BJ (cell line): ENCODE data around the gene THSD7B. TPM values are rescaled to one million over a fixed set of nuclear protein-coding genes. Genes with fewer than 3 reads are reported as not detected.

ENCODE experiments used
- CTCF ChIA-PET: fragments of 350-600 bp; formaldehyde crosslinking; extraction: SDS; loops from one replicate; lab custom pipeline; 2021; ENCODE audit warnings: antibody characterized with exemption, inconsistent platforms; lab: Yijun Ruan, JAX
- POLR2A ChIA-PET: fragments of 300-600 bp; sonication (Branson Sonifier 250); formaldehyde crosslinking; extraction: SDS; loops from one replicate; lab custom pipeline; 2021; ENCODE audit warnings: antibody characterized with exemption; lab: Charles Lee
- DNase-seq: peaks from one replicate; pipeline ENCODE4 v3.0.0-alpha.2; 2011; ENCODE audit warnings: low read depth
- H3K27me3 ChIP-seq: 2 replicates; pipeline ENCODE4 v1.6.0; 2011; ENCODE audit warnings: low read length; ENCODE audit not compliant: control insufficient read depth, insufficient read depth
- H3K36me3 ChIP-seq: 2 replicates; pipeline ENCODE4 v1.5.1; 2011; ENCODE audit warnings: low read length; ENCODE audit not compliant: control insufficient read depth, insufficient read depth
- H3K4me3 ChIP-seq: 2 replicates; pipeline ENCODE4 v1.5.1; 2011; ENCODE audit warnings: low read depth, mild to moderate bottlenecking, control low read depth, low read length
- polyA plus RNA-seq: library from polyadenylated mRNA; depleted of rRNA; stranded (reverse); fragments of >200 nt; gene quantifications from 2 replicates; pipeline ENCODE4 v1.2.3, GENCODE V29; 2011
- TF ChIP-seq, protein P1 (sequence below): IDR thresholded peaks from 2 replicates; pipeline ENCODE4 v1.5.1; 2011; ENCODE audit warnings: low read depth, mild to moderate bottlenecking, control low read depth, inconsistent platforms, low read length, moderate library complexity; ENCODE audit not compliant: insufficient read depth

Gene THSD7B
- polyA plus RNA-seq, 1 experiment: 0.13 TPM

DNA sequence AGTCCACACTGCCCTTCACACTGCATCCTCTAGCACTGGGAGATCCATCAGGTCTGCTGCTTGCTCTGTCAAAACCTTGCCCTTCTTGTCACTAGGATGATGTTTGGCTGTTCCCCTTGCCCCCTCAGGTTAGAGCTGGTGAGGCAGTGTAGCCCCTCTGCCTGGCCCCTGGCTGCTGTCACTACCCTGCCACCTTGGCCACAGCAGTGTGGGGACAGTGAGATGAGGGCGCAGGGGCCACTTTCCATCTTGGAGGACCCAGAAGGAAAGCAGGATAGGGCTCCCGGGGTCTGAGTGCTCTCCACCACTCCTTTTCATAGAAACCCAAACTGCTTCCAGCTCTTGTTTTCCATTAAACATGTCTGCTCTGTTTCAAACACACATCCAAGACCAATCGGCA, 19.9 kb downstream of the THSD7B start:
- DNase-seq: no peak
- POLR2A ChIA-PET: no interaction called here
- Histone ChIP-seq H3K27me3 (no peaks in the 10 kb centered on the region), H3K36me3 (no peaks in the 10 kb centered on the region), H3K4me3 (no peak overlapping the region)
- TF ChIP-seq, protein P1, sequence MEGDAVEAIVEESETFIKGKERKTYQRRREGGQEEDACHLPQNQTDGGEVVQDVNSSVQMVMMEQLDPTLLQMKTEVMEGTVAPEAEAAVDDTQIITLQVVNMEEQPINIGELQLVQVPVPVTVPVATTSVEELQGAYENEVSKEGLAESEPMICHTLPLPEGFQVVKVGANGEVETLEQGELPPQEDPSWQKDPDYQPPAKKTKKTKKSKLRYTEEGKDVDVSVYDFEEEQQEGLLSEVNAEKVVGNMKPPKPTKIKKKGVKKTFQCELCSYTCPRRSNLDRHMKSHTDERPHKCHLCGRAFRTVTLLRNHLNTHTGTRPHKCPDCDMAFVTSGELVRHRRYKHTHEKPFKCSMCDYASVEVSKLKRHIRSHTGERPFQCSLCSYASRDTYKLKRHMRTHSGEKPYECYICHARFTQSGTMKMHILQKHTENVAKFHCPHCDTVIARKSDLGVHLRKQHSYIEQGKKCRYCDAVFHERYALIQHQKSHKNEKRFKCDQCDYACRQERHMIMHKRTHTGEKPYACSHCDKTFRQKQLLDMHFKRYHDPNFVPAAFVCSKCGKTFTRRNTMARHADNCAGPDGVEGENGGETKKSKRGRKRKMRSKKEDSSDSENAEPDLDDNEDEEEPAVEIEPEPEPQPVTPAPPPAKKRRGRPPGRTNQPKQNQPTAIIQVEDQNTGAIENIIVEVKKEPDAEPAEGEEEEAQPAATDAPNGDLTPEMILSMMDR: no peak
- CTCF ChIA-PET: no interaction called here

DNA sequence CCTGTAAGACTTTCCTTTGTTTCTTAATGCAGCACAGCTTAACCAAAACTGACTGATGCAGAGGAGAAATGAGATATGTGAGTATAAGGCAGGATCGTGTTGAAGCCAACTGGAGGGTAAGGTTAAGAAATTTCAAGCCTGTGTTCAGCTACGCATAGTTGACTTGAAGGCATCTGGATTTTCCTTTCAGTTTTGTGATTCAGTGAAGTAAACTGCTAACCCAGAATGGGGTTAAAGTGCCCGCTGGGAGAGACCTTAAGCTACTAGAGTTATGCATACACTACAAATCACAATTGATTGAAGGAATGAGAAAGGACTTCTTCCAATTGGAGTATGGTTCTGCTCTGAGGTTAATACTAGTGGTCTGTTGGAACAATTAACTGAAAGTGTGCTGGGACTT, 22.6 kb downstream of the THSD7B start:
- no peaks in the 10 kb centered on the region for H3K36me3 ChIP-seq
- no peak overlapping the region for H3K4me3 ChIP-seq
- no peaks in the 10 kb centered on the region for H3K27me3 ChIP-seq
- TF ChIP-seq, protein P1: no peak
- ChIA-PET CTCF (no interaction called here), POLR2A (no interaction called here)
- DNase-seq: no peak

DNA sequence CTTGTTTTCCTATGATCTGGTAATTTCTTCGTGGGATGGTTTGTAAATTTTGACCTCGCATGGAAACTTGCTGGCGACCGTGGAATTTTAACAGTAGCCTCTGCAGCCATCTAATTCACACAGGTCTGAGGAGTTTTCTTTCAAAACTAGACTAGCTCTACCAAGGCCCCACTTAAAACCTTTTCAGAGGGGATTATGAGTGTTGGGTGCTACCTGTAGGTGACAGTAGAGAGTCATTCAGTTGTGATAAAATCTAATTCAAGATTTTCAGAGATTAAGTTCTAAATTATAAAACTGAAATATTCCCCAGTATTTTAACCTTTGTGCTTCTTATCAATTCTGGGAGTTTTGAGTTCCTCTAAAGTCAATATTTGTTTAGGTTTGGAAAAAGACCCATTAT, 31.0 kb downstream of the THSD7B start:
- no peak overlapping the region for H3K4me3 ChIP-seq
- H3K27me3 ChIP-seq: no peaks in the 10 kb centered on the region
- ChIA-PET POLR2A (no interaction called here), CTCF (interaction anchor here (0.7 kb wide), 1 partner anchor 12 kb away, joined by 3 read pairs; no protein-coding TSS in a partner anchor)
- DNase-seq: no peak
- TF ChIP-seq, protein P1: no peak
- H3K36me3 ChIP-seq: no peaks in the 10 kb centered on the region

DNA sequence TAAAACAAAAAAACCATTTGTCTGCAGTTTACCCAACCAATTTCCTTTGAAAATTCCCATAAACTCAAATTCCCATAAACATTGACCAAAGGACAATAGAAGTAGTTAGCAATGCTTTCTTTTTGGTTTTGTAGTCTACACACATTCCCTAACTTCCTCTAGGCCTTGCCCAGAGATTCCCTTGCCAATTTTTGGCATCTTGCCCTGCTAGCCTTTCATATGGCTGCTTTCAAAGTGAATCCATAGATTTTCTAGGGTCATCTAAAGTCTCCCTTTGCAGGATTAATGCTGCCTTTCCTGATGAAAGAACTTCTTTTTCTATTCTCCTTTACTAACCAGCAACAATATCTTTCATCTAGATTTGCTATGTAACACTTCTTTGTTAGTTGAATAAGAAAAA, 33.4 kb downstream of the THSD7B start:
- TF ChIP-seq, protein P1: no peak
- Histone ChIP-seq H3K36me3 (no peaks in the 10 kb centered on the region), H3K4me3 (no peak overlapping the region), H3K27me3 (no peaks in the 10 kb centered on the region)
- ChIA-PET POLR2A (no interaction called here), CTCF (no interaction called here)
- DNase-seq: no peak

DNA sequence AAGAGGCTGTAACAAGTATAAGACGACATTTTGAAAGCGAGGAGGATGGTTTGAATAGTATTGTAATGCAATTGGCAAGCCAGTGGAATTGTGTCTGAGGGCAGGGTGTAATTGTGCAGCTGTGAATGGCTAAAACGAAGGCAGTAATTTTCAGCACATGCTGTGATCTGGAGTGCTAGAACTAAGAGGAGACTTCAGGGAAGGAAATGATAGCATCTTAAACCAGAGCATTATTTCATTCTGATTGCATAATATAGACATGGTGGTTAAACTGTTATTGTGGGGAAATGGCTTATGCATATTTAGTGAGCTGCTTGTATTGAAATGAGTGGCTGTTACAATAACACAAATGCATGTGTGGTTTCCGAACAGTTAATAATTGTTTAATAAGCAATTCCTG, 36.3 kb downstream of the THSD7B start:
- no peak for DNase-seq
- CTCF ChIA-PET: no interaction called here
- POLR2A ChIA-PET: no interaction called here
- TF ChIP-seq, protein P1: no peak
- H3K4me3 ChIP-seq: no peak overlapping the region
- H3K27me3 ChIP-seq: no peaks in the 10 kb centered on the region
- no peaks in the 10 kb centered on the region for H3K36me3 ChIP-seq
